Mesenchymal stem cell (in vitro differentiated cells and primary cell): ENCODE data around the gene GHDC.
"Not testable (repeated sequence)": the region's sequence is repeated elsewhere in the genome, so short reads cannot be mapped to it uniquely, and the experiment has no call there.

ENCODE experiments used
- DNase-seq: peaks from one replicate; pipeline ENCODE4 v3.0.0-alpha.2; 2013
- H2AFZ ChIP-seq: one replicate; pipeline ENCODE4 v1.6.1; 2013; ENCODE audit warnings: low read depth, mild to moderate bottlenecking, control low read depth, inconsistent platforms, low read length, moderate library complexity
- H2AK5ac ChIP-seq: 2 replicates; pipeline ENCODE4 v1.6.1; 2013; ENCODE audit warnings: low read length, moderate library complexity, mild to moderate bottlenecking, inconsistent platforms; ENCODE audit not compliant: severe bottlenecking
- H2BK120ac ChIP-seq: one replicate; pipeline ENCODE4 v1.6.1; 2013; ENCODE audit warnings: low read depth, mild to moderate bottlenecking, inconsistent platforms, low read length, moderate library complexity
- H2BK12ac ChIP-seq, 2 experiments: one replicate each; pipeline ENCODE4 v1.6.1; 2013; ENCODE audit warnings: inconsistent platforms in 2 of 2, low read length in 2 of 2, mild to moderate bottlenecking in 2 of 2, moderate library complexity in 2 of 2, control low read depth in 1 of 2
- H2BK15ac ChIP-seq: one replicate; pipeline ENCODE4 v1.6.1; 2013; ENCODE audit warnings: mild to moderate bottlenecking, low read depth, inconsistent platforms; ENCODE audit not compliant: poor library complexity, severe bottlenecking
- H2BK5ac ChIP-seq: 2 replicates; pipeline ENCODE4 v1.6.1; 2013; ENCODE audit warnings: low read depth, mild to moderate bottlenecking, low read length, control low read depth, inconsistent platforms; ENCODE audit not compliant: poor library complexity, severe bottlenecking
- H3K14ac ChIP-seq, 2 experiments: one replicate each; pipeline ENCODE4 v1.6.1; 2013; ENCODE audit warnings: inconsistent platforms in 2 of 2, low read length in 2 of 2, control low read depth in 1 of 2, mild to moderate bottlenecking in 1 of 2, moderate library complexity in 1 of 2
- H3K18ac ChIP-seq, 2 experiments: one replicate each; pipeline ENCODE4 v1.6.1; 2013; ENCODE audit warnings: inconsistent platforms in 2 of 2, low read length in 2 of 2, control low read depth in 1 of 2, low read depth in 1 of 2, mild to moderate bottlenecking in 1 of 2
- H3K23ac ChIP-seq, 2 experiments: one replicate each; pipeline ENCODE4 v1.6.1; 2013; ENCODE audit warnings: inconsistent platforms in 2 of 2, low read length in 2 of 2, mild to moderate bottlenecking in 2 of 2, moderate library complexity in 2 of 2, control low read depth in 1 of 2
- H3K27ac ChIP-seq: 2 replicates; pipeline ENCODE4 v1.5.1; 2013; ENCODE audit warnings: mild to moderate bottlenecking, moderate library complexity, low read length, control low read depth, inconsistent platforms; ENCODE audit not compliant: poor library complexity, severe bottlenecking
- H3K27me3 ChIP-seq, 2 experiments: 2 replicates each; pipeline versions ENCODE4 v1.6.1 to v1.7.0; 2013; ENCODE audit warnings: low read length in 2 of 2, mild to moderate bottlenecking in 2 of 2, moderate library complexity in 2 of 2, control low read depth in 1 of 2, inconsistent platforms in 1 of 2; ENCODE audit not compliant: control insufficient read depth in 1 of 2, insufficient read depth in 1 of 2
- H3K36me3 ChIP-seq, 2 experiments: 2 replicates each; pipeline versions ENCODE4 v1.6.1 to v1.7.0; 2013; ENCODE audit warnings: low read length in 2 of 2, control low read depth in 1 of 2, inconsistent platforms in 1 of 2, low read depth in 1 of 2, mild to moderate bottlenecking in 1 of 2; ENCODE audit not compliant: insufficient read depth in 2 of 2, control insufficient read depth in 1 of 2
- H3K4ac ChIP-seq, 2 experiments: one replicate each; pipeline ENCODE4 v1.6.1; 2013; ENCODE audit warnings: inconsistent platforms in 2 of 2, low read length in 2 of 2, mild to moderate bottlenecking in 2 of 2, moderate library complexity in 2 of 2, control low read depth in 1 of 2, low read depth in 1 of 2
- H3K4me1 ChIP-seq: 2 replicates; pipeline ENCODE4 v1.6.1; 2013; ENCODE audit warnings: low read depth, low read length, control low read depth; ENCODE audit not compliant: control insufficient read depth, insufficient read depth
- H3K4me2 ChIP-seq: 2 replicates; pipeline ENCODE4 v1.6.1; 2013; ENCODE audit warnings: low read length, mild to moderate bottlenecking, inconsistent platforms; ENCODE audit not compliant: poor library complexity, severe bottlenecking
- H3K4me3 ChIP-seq, 2 experiments: 2 replicates each; pipeline versions ENCODE4 v1.5.1 to v1.7.0; 2013; ENCODE audit warnings: low read length in 2 of 2, mild to moderate bottlenecking in 2 of 2, control low read depth in 1 of 2, low read depth in 1 of 2; ENCODE audit not compliant: insufficient read depth in 1 of 2
- H3K79me1 ChIP-seq: replicated peaks from 2 replicates; pipeline ENCODE4 v1.6.1; 2013; ENCODE audit warnings: mild to moderate bottlenecking, control low read depth, low read length, inconsistent platforms; ENCODE audit not compliant: poor library complexity, severe bottlenecking
- H3K9ac ChIP-seq: 2 replicates; pipeline ENCODE4 v1.7.0; 2013; ENCODE audit warnings: mild to moderate bottlenecking, low read length, moderate library complexity
- H3K9me3 ChIP-seq: 2 replicates; pipeline ENCODE4 v1.7.0; 2013; ENCODE audit warnings: mild to moderate bottlenecking, low read length; ENCODE audit not compliant: control insufficient read depth
- H4K8ac ChIP-seq: one replicate; pipeline ENCODE4 v1.6.1; 2013; ENCODE audit warnings: inconsistent platforms, mild to moderate bottlenecking, low read length, moderate library complexity
- H4K91ac ChIP-seq: one replicate; pipeline ENCODE4 v1.6.1; 2013; ENCODE audit warnings: mild to moderate bottlenecking, low read length, inconsistent platforms
- WGBS: methylation state at CpG from one replicate; pipeline ENCODE4 v1.1.7; 2013; ENCODE audit warnings: mixed read lengths; 5-methylcytosine and 5-hydroxymethylcytosine counted together

GHDC gene

GRCh38 chr17:42186191-42186590 is 8.1 kb downstream of the GHDC start:
- not testable (repeated sequence) for H3K4ac ChIP-seq, H2AK5ac ChIP-seq, H3K4me2 ChIP-seq, H3K9ac ChIP-seq, H3K23ac ChIP-seq, H3K9me3 ChIP-seq, H3K14ac ChIP-seq, H3K79me1 ChIP-seq, H2BK120ac ChIP-seq, H3K36me3 ChIP-seq, DNase-seq, H2BK5ac ChIP-seq, H2AFZ ChIP-seq, H4K91ac ChIP-seq, H4K8ac ChIP-seq, H2BK15ac ChIP-seq, H2BK12ac ChIP-seq, H3K27ac ChIP-seq, H3K18ac ChIP-seq, H3K4me3 ChIP-seq
- 89% methylated on average over 5 of the region's 5 CpGs for WGBS
- peaks cover 20 to 23% of the 10 kb centered on the region in 2 experiments for H3K27me3 ChIP-seq
- peaks cover 16% of the 10 kb centered on the region for H3K4me1 ChIP-seq

DNA sequence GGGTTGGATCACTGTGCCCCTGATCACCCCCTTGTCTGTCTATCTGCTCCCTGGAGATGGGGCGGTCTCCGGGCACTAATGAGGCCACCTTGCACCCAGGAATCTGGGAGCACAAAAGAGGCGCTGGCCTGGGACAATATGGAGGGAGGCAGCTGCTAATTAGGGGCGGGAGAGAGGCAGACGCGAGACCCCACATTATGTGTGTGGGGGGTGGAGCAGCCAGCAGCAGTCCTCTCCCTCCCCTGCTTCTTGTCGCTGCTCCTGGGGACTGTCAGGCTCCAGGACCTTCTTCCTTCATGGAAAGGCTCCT is 8.7 kb downstream of the GHDC start:
- Histone ChIP-seq H3K27me3 (peaks cover 27 to 29% of the 10 kb centered on the region in 2 experiments), H3K4ac (no peak overlapping the region), H3K4me3 (no peak overlapping the region), H3K27ac (no peak overlapping the region), H2BK12ac (no peak overlapping the region), H3K36me3 (no peaks in the 10 kb centered on the region), H4K91ac (no peak overlapping the region), H3K18ac (no peak overlapping the region), H3K23ac (no peak overlapping the region), H2BK5ac (no peak overlapping the region), H2BK15ac (no peak overlapping the region), H3K9me3 (no peaks in the 10 kb centered on the region), H3K14ac (no peak overlapping the region), H3K4me2 (no peak overlapping the region), H2BK120ac (no peak overlapping the region), H4K8ac (no peak overlapping the region), H3K4me1 (peaks cover 22% of the 10 kb centered on the region), H2AK5ac (no peak overlapping the region), H3K9ac (no peak overlapping the region), H2AFZ (no peak overlapping the region), H3K79me1 (no peaks in the 10 kb centered on the region)
- 62% methylated on average over 7 of the region's 7 CpGs for WGBS
- no peak for DNase-seq

DNA sequence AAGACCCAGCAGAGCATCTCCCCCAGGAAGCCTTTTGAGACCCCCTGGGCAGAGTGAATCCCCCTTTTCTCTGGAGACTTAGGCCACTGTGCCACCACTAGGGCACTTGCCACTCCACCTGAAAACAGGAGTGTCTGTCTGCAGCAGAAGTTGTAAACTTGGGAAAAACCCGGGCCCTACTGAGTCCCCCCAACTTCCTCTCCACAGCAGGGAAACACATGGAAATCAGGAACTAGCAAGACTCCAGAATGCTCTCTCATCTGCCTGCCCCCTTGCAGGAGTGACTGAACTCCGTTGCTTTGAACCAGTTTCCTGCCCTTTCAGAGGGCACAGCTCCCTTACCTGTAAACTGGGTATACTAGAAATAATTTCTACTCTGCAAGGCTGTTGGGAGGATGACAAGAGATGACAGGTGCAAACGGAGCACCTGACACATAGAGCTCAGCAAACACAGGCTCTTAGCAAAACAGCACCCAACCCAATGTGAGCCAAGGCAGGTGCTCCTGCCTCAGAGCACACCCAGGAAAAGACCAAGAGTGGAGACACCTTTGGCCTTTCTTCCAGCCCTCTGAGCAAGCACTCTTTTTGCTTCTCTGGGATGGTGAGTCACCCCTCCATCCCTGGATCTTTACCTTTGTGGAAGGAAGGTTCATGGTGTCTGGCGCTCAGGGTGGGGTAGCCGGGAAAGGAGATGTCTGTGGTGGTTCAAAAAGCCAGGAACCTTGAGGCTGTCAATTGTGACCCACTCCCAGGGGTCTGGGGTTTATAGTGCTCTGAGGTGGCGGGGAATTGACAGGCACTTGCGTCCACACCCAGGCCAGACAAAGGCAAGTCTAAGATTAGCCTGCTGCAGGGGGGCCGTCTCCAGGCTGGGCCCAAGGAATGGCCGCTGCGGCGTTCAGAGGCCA is 9.3 kb downstream of the GHDC start, which contains the start of gene HCRT:
TSS of gene HCRT (minus strand) at position 740 of the 908 bp plus-strand sequence. CDS start at position 653, 87 bp downstream.
- Histone ChIP-seq H4K8ac (peak within 1 kb of the TSS; percentile 97), H3K4ac (peak within 1 kb of the TSS in 1 of 2 experiments; percentile 40), H2AFZ (peak within 1 kb of the TSS; percentile 58), H3K27ac (no peak within 1 kb of the TSS), H2BK120ac (no peak within 1 kb of the TSS), H3K4me3 (peak within 1 kb of the TSS in 1 of 2 experiments; percentile 76), H2BK12ac (no peak within 1 kb of the TSS), H3K23ac (no peak within 1 kb of the TSS), H2AK5ac (no peak within 1 kb of the TSS), H2BK15ac (no peak within 1 kb of the TSS), H3K14ac (no peak within 1 kb of the TSS), H3K9ac (peak within 1 kb of the TSS; percentile 39), H3K18ac (peak within 1 kb of the TSS; percentile 49 to 80), H3K9me3 (no peaks in the 10 kb centered on the region), H4K91ac (no peak within 1 kb of the TSS), H2BK5ac (no peak within 1 kb of the TSS), H3K27me3 (peaks cover 33 to 35% of the 10 kb centered on the region in 2 experiments), H3K36me3 (no peaks in the 10 kb centered on the region), H3K79me1 (no peaks in the 10 kb centered on the region), H3K4me2 (peak within 1 kb of the TSS; percentile 91), H3K4me1 (peaks cover 25% of the 10 kb centered on the region)
- WGBS, result 72% methylated on average over 11 of the region's 11 CpGs
- DNase-seq, result no peak
